HK-2 (cell line): Measurements from ENCODE around the gene MCUB.
"Not testable (repeated sequence)": the region's sequence is repeated elsewhere in the genome, so short reads cannot be mapped to it uniquely, and the experiment has no call there.

Experiments used
- DNase-seq: peaks from one replicate; pipeline ENCODE4 v3.0.0-alpha.2; 2018; ENCODE audit not compliant: unreplicated experiment

Gene MCUB

DNA sequence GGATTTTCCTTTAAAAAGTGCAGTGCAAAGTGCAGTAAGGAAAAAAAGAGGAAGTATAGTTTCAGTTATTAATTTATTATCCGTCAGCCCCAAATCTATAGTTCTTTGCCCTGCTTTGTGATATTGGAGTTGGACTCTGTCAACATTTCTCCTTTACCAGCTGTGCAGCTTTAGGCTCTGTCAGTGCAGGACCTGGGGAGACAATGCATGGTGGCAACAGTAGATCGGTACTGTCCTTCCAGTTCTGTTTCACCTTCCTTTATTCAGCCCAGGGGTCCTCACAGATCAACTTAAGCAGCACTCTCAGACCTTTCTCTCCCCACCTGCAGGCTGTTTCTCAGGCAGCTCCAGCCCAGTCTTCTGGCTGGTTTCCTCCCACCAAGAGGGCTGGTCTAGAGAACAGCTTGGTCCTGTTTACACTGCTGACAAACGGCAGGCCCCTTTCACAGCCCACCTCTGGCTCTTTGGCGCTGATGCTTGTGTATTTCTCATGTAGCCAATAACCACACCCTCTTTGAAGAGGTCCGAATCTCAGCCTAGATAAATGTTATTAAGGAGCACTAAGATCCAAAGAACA lies 71.6 kb downstream of the MCUB start:
- no peak for DNase-seq

DNA sequence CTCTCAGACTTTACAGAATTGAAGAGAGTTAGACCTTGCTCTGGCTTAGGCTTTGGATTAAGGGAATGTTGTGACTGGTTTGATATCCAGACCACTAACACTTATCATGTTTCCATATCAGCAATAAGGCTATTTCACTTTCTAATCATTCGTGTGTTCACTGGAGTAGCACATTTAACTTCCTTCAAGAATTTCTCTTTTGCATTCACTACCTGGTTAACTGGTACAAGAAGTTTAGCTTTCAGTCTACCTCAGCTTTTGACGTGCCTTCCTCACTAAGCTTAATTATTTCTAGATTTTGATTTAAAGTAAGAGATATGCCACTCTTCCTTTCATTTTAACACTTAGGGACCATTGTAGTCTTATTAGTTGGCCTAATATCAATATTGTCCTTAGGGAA lies 80.6 kb downstream of the MCUB start:
- no peak for DNase-seq

DNA sequence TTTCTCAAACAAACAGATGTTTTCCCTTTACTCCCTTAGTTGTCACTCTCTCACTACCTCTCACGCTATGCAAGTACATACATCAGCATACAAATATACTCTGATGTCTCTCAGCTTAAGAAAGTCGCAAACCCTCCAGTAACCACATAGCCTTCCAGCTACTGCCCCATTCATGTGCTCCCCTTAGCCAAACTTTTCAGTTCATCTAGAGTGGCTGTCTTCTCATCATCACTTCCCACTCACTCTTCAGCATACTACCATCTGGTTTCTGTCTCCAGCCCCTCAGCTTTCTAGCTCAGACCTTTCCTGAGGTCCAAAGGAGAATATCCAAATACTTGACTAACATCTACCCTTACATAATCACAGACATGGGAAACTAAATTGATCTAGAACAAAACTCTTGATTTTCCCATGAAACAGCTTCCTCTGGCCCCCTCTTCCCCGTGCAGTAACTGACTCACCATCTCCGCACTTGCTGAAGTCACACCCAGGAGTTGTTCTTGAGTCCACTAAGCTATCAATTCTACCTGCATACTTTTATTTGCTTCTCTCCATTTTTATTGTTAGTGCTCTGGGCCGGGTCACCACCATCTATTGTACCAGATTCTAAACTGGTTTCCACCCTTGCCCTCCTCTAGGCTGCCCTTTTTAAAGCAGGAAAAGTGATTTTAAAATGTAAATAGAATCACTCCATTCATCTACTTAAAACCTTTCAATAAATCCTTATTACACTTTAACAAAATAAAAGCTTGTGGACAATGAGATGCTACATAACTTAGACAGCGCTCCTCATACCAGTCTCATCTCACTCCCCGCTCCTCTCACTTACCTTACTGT lies 86.0 kb downstream of the MCUB start:
- DNase-seq, result no peak

DNA sequence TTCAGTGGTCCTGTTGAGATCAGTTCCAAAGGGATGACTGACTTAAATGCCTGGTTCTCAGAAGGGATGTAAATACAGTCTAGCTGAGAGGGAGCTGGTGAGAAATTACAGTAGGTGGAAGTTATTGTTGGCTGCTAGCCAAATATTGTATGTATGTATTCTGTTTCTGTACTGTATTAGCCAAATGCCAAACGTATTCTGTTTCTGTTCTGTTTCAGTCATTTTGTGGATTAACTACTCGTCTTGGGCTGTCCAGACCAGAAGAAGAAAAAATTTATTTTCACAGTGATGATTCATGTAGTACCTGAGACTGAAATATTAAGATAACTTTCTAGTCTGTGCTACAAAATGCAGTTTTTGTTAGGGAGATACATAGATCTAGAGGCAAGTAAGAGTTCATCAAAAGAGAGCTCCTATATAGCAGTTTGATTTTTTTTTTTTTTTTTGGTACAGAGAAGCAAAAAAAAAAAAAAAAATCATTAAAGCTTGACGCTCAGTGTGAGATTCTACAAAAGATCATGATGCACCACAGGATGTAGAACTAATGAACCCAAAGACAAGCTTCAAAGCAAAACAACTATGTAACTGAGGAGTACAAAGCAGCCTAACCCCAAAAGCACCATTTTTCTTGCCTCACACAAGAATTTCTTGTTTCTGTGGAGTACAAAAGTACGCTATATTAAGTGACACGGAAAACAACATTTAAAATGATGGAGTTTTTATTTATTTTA lies 88.4 kb downstream of the MCUB start:
- DNase-seq, result no peak

DNA sequence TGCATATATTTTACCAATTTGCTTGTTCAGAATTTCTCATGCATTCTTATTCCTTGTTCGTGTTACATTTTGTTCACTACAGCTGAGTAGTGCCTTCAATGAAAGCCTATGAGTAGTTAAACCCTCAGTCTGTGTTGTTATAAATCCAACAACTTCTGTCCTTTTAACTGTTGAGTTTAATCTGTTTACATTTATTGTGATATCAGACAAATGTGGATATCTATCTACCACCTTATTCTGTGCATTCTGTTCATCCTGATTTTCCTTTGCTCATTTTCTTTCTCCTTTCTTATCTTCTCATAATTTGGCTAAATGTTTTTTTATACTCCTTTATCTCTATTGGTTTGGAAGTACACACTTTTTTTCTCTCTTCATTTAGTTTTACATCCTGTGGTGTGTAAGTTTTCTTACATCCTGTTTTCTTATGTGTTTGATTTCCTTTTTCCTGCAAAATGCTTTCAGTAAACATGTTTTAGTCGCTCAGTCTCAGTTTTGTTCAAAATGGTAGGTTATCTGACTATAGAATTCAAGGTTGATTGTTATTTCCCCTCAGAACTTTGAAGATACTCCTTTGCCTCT lies 89.0 kb downstream of the MCUB start:
- no peak for DNase-seq

DNA sequence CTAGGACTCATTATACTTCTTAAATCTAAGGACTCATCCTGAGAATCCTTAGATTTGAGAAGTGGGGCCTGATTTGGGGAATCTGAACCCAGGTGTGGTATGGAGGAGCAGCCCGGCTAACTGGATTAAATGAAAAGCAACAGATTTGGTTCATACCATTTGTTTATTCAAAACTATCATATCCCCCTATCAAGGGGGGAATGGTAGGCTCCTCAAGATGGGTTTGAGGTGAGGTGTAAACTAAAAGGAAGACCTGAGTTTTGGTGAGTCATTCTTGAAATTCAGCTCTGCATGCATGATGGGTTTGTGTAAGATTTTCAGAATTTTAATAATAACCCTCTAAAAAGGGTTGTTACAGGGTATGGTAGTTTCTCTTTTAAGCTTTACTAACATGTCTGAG lies 89.8 kb downstream of the MCUB start:
- DNase-seq, result no peak

DNA sequence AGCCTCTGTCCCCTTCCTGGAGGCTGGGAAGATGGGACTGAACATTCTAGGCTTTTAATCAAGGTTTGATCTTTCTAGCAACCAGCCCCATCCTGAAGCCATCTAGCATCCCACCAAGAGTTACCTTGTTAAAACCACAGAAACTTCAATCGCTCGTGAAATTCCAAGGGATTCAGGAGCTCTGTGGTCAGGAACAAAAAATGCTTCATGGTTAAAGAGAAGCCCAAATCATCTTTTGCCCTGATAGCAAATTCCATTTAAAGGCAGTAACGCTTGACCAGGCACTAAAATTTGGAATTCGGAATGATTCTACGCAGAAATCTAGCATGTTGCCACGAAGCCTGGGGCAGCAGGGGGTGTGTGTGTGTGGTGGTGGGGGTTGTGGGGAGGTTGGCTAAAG lies 95.3 kb downstream of the MCUB start:
- DNase-seq, result no peak

DNA sequence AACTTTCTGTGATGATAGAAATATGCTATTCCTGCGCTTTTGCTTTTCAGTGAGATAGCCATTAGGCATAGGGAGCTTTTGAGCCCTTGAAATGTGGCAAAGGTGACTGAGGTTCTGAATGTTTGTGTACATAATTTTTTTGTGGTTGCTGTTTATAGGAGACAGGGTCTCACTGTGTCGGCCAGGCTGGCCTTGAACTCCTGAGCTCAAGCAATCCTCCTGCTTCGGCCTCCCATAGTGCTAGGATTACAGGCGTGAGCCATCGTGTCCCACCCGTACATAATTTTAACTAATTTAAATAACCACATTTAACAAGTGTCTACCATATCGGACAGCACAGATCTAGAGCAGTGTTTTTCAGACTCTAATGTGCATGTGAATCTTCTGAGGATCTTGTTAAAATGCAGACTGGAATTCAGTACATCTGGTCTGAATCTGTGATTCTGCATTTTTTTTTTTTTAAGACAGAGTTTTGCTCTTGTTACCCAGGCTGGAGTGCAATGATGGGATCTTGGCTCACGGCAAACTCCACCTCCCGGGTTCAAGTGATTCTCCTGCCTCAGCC lies 97.9 kb downstream of the MCUB start:
- DNase-seq, result no peak

DNA sequence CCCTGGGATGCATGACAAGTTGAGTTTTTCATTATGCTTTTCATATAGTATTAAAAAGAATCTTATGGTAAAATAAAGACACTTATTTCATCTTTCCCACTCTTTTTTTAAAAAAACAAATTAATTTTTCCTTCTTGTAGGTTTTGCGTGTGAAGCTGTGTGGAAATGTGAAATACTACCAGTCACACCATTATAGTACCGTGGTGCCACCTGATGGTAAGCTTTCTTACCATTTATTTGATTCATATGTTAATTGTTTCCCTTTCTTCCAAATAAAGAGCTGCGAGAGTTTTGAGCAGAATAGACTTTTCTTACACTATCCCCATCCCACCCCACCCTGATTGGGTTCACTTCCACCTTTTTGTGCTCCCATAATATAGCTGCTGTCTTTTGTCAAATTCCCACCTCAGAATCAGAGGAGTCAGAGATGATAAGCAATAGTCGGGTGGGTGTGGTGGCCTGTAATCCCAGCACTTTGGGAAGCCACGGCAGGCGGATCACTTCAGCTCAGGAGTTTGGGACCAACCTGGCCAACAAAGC lies 98.9 kb downstream of the MCUB start:
- no peak for DNase-seq

DNA sequence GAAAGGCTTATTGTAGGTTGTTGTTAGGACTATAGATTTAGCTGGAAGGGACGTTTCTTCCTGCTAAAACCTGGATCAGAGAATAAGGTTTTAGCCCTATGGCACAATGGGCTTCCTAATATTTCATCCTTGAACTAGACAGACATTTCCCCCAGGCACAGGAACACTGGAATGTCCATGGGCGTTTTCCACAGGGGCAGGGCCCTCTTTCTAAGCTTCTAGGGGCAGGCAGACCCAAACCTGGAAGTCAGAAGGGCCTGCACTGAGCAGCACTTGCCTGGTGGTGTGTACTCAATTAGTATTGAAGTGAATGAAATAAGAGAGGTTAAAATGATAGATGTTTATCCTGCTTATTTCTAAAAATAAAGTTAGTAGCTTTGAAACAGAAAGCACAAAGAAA lies 102.1 kb downstream of the MCUB start:
- no peak for DNase-seq

DNA sequence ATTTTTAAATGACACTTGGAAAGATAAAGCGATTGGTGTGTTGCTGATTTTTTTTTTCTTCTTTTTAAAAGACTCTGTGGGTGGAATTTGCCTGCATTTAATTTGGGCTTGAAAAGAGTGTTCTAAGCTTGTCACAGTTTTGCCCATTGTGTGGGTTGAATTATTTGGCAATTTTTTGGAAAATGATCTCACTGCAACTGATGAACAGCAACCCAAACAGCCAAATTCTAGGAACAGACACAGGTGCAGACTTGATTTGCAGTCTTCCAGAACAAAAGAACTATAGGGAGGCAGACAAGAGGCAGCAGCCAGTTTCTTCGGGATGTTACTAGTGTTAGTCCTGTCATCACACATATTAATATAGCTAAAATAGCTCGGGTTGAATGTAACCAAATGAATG lies 102.7 kb downstream of the MCUB start:
- no peak for DNase-seq

DNA sequence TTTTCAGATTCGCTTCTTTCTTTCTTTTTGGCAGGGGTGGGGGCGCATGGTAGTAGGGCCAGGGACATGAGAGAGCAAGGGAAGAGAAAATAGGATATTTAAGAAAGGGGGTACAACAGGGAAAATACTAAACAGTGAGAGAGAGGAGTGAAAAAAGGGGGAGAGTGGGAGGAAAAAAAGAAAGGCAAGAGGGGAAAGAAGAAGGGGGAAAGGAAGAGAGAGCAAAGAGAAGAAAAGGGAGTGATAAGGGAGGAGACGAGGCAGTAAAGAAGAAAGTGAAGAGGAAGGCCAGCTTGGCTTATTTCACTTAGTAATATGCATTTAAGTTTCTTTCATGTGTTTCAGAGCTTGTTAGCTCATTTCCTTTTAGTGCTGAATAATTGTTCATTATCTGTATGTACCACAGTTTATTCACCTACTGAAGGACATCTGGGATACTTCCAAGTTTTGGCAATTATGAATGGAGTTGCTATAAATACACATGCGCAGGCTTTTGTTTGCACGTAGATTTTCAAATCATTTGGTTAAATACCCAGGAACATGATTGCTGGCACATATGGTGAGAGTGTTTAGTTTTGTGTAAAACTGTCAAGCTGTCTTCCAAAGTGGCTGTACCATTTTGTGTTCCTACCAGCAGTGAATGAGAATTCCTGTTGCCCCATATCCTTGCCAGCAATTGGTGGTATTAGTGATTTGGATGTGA lies 105.9 kb downstream of the MCUB start:
- DNase-seq, result no peak

DNA sequence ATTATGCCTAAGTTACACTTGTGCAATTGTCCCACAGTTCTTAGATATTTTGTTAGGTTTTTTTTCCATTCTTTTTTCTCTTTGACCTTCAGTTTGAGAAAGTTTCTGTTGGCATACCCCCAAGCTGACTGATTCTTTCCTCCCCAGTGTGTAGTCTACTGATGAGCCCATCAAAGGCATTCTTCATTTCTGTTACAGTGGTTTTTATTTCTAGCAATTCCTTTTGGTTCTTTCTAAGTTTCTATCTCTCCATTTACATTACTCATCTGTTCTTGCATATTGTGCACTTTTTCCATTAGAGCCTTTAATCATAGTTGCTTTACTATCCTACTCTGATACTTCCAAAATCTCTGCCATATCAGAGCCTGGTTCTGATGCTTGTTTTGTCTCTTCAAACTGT lies 111.3 kb downstream of the MCUB start:
- no peak for DNase-seq

DNA sequence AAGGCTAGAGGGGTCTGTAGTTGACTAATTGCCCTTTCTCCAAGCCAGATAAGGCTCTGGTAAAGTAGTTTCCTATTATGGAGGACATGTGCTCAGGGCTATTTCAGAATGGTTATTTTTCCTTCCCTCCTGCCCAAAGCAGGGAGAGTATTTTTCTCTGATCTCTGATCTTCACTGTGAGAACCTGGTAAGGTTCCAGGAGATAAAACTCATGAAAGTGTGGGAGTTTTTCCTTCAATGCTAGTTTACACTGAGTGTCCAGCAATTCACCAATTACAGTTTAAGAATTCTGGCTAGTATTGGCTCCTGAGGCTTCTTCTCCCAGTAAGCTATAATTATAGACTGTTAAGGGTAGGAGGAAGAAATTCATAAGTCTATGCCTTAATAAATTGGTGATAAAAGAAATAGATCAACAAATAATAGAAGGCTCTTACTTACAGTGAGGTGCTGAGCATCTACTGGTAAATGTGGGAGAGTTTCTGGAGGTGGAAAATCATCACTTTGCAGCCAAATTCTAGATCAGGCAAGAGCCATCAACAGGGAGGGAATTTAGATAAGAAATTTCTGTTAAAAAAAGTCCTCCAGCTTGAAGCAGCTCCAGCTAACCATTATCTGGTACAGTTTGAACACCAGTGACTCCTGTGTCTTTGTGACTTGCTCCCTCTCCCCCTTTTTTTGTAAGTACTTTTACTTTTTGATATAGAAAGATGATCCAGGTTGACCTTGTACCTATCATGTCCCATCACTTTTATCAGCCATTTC lies 112.3 kb downstream of the MCUB start:
- DNase-seq, result no peak

DNA sequence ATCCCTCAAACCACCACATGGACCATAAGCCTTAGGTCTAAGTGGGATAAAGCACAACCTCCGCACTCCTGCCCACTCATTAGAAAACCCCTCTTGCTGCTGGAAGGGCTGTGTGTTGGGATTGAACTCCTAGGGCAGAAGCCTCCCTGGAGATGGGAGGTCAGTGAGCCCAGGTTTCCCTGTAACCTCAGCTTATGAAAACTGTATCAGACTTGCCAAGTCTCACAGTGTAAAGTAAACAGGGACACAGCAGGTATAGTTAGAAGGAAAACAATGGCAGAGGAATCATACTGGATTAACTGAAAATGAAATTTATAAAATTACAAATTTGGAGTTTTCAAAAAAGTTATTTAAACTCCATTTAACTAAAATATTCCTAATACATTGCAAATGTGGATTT lies 113.3 kb downstream of the MCUB start:
- DNase-seq, result no peak

DNA sequence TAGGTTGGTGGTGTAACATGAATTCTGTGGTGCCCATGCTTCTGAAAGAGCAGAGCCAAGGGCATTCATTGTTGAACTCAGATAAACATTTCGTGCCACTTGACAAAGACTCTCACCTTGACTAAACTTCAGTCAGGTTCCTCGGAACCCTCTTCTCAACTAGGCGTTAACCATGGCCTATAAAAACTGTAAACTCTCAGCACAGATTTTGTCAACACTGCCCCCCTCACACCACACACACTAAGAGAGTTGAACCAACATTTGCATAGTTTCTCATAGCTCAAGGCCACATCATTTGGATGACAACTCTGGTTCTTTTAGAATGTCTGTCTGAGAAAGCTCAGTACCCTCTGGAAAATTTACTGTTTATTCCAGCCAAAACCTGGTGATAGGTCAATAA lies 115.1 kb downstream of the MCUB start:
- DNase-seq, result no peak

DNA sequence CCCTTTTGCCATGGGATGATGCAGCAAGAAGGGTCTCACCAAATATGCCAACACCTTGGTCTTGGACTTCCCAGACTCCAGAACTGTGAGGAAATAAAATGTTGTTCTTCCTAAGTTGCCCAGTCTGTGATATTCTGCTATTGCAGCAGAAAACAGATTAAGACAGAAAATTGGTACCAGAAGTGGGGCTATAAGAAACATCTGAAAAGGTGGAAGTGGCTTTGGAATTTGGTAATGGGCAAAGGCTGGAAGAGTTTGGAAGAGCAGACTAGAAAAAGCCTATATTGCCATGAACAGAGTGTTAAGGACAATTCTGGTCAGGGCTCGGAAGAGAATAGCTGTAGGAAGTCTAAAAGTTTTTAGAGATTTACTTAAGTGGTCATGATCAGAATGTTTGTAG lies 115.8 kb downstream of the MCUB start:
- DNase-seq, result no peak

DNA sequence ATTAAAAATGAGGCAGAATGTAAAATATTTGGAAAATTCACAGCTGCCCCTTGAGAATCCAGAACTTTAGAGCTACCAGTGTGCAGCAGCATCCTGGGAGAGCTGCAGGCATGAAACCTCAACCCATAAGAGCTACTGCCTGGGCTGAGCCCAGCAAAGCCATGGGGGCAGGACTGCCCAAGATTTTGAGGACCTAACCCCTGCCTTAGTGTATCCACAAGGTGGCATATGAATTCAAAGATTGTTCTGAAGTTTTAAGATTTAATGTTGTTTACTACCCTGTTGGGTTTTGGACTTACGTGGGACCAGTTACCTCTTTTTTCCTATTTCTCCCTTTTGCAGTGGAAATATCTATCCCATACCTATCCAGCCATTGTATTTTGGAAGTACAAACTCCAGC lies 116.8 kb downstream of the MCUB start:
- no peak for DNase-seq

DNA sequence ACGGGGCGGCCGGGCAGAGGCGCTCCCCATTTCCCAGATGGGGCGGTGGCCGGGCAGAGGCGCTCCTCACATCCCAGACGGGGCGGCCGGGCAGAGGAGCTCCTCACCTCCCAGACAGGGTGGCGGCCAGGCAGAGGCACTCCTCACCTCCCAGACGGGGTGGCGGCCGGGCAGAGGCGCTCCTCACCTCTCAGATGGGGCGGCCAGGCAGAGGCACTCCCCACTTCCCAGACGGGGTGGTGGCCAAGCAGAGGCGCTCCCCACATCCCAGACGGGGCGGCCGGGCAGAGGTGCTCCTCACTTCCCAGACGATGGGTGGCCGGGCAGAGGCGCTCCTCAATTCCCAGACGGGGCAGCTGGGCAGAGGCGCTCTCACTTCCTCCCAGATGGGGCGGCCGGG lies 118.4 kb downstream of the MCUB start:
- DNase-seq, result not testable (repeated sequence)

DNA sequence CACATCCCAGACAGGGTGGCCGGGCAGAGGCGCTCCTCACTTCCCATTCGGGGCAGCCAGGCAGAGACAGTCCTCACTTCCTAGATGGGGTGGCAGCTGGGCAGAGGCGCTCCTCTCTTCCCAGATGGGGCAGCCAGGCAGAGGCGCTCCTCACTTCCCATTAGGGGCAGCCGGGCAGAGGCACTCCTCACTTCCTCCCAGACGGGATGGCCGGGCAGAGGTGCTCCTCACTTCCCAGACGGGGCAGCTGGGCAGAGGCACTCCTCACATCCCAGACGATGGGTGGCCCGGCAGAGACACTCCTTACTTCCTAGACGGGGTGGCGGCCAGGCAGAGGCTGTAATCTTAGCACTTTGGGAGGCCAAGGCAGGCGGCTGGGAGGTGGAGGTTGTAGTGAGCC lies 118.9 kb downstream of the MCUB start:
- not testable (repeated sequence) for DNase-seq

DNA sequence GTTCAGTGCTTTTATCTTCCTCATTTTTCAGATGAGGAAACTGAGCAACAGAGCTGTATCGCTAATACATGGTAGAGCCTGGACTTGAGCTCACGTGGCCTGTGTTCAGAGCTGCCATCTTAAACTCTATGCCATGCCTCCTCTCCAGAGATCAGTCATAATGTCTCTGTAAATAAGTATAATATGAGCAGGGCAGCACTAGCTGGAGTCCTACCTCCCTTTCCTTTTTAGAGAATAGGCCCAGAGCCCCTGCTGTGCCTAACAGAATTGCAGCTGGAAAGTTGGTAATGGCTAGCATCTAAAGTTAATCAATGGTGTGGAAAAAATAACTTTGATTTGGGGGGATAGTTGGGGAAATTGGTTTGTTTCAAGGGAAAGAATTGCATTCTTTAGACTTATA lies 122.8 kb downstream of the MCUB start:
- no peak for DNase-seq
